A549 (cell line): ENCODE measurements around the gene KCTD18. TPM values are rescaled to one million over a fixed set of nuclear protein-coding genes. Genes with fewer than 3 reads are reported as not detected.
A peak's percentile ranks its signal among the peaks of the same experiment; 100 is the strongest.

Experiments
- ATAC-seq, 2 experiments: fragments of 200-7000 bp in 1 of 2; fragments of >200 bp in 1 of 2; cut with Nextera tagmentation in 1 of 2; cut with Tn5 transposase in 1 of 2; 3 replicates each; pipeline versions ENCODE4 v1.8.0 to v1.9.1; 2018 to 2020; ENCODE audit warnings: mild to moderate bottlenecking in 1 of 2, moderate library complexity in 1 of 2
- CTCF ChIA-PET: fragments of 300-600 bp; sonication (Branson Sonifier 250); formaldehyde crosslinking; extraction: SDS; loops from one replicate; lab custom pipeline; 2021; ENCODE audit warnings: antibody characterized with exemption, inconsistent platforms; lab: Yijun Ruan, JAX
- POLR2A ChIA-PET: fragments of 350-600 bp; formaldehyde crosslinking; extraction: SDS; loops from one replicate; lab custom pipeline; 2021; ENCODE audit warnings: antibody characterized with exemption, inconsistent platforms; lab: Yijun Ruan, JAX
- DNase-seq, 2 experiments: peaks; one replicate each; pipeline versions ENCODE4 v3.0.0 to v3.0.0-alpha.2; 2011 to 2016; ENCODE audit warnings: low read depth in 1 of 2, low spot score in 1 of 2
- FAIRE-seq: peaks from 2 replicates; lab custom pipeline; 2011; peaks lifted over from hg19 to GRCh38; lab: Jason Lieb, UNC
- H3K27ac ChIP-seq, 2 experiments: fragments of >200 bp; sonication (Bioruptor Twin); formaldehyde crosslinking; 3 replicates each; pipeline ENCODE4 v1.5.1; 2016 to 2017
- H3K4me1 ChIP-seq: fragments of >200 bp; sonication (Bioruptor Twin); formaldehyde crosslinking; 3 replicates; pipeline ENCODE4 v1.6.1; 2016
- H3K4me2 ChIP-seq: fragments of >200 bp; sonication (Bioruptor Twin); formaldehyde crosslinking; 3 replicates; pipeline ENCODE4 v1.6.1; 2016
- H3K4me3 ChIP-seq: fragments of >200 bp; sonication (Bioruptor Twin); formaldehyde crosslinking; 3 replicates; pipeline ENCODE4 v1.5.1; 2016
- H3K9me3 ChIP-seq: fragments of >200 bp; sonication (Bioruptor Twin); formaldehyde crosslinking; 3 replicates; pipeline ENCODE4 v1.6.1; 2016
- ATOH8 ChIP-seq: fragments of 250-450 bp; sonication (Bioruptor Pico); IDR thresholded peaks from 2 replicates; pipeline ENCODE4 v1.5.0; 2020; ENCODE audit warnings: low read depth, mild to moderate bottlenecking, moderate library complexity
- BCL3 ChIP-seq: fragments of >200 bp; sonication (Bioruptor Twin); formaldehyde crosslinking; IDR thresholded peaks from 3 replicates; pipeline ENCODE4 v1.6.1; 2016
- CHD4 ChIP-seq: fragments of 200-600 bp; sonication (generic); IDR thresholded peaks from 2 replicates; pipeline ENCODE4 v1.6.1; 2016; ENCODE audit warnings: antibody characterized with exemption, mild to moderate bottlenecking, borderline replicate concordance
- EHMT2 ChIP-seq: fragments of 200-600 bp; sonication (generic); IDR thresholded peaks from 2 replicates; pipeline ENCODE4 v1.6.1; 2016; ENCODE audit warnings: antibody characterized with exemption, low read depth, mild to moderate bottlenecking, moderate library complexity
- ESRRA ChIP-seq: fragments of 150-350 bp; IDR thresholded peaks from 2 replicates; pipeline ENCODE4 v1.6.1; 2014; ENCODE audit warnings: mild to moderate bottlenecking, low read length, borderline replicate concordance
- FOSB ChIP-seq: fragments of 250-450 bp; sonication (Bioruptor Pico); IDR thresholded peaks from 2 replicates; pipeline ENCODE4 v1.5.0; 2020; ENCODE audit warnings: mild to moderate bottlenecking, moderate library complexity
- FOSL2 ChIP-seq, 2 experiments: fragments of 450-650 bp in 1 of 2; fragments of >200 bp in 1 of 2; sonication (Bioruptor Twin) in 1 of 2; formaldehyde crosslinking; IDR thresholded peaks; 2 replicates each; pipeline versions ENCODE4 v1.5.0 to v1.6.1; 2016 to 2020; ENCODE audit warnings: mild to moderate bottlenecking in 1 of 2, moderate library complexity in 1 of 2
- FOXS1 ChIP-seq: fragments of 250-450 bp; sonication (Bioruptor Pico); IDR thresholded peaks from 2 replicates; pipeline ENCODE4 v1.5.0; 2020; ENCODE audit warnings: mild to moderate bottlenecking, moderate library complexity
- GATA3 ChIP-seq: IDR thresholded peaks from 2 replicates; pipeline ENCODE4 v1.6.1; 2012; ENCODE audit warnings: borderline replicate concordance
- HOXB5 ChIP-seq: fragments of 250-450 bp; sonication (Bioruptor Pico); IDR thresholded peaks from 2 replicates; pipeline ENCODE4 v1.5.0; 2020; ENCODE audit warnings: mild to moderate bottlenecking, moderate library complexity
- JUN ChIP-seq, 2 experiments: fragments of >200 bp; sonication (Bioruptor Twin); formaldehyde crosslinking; IDR thresholded peaks; 2 replicates in 1 of 2; 3 replicates in 1 of 2; pipeline ENCODE4 v1.6.1; 2016 to 2017
- KDM1A ChIP-seq: fragments of 200-600 bp; sonication (generic); IDR thresholded peaks from 2 replicates; pipeline ENCODE4 v1.6.1; 2016; ENCODE audit warnings: low read depth, mild to moderate bottlenecking
- MAZ ChIP-seq: fragments of 150-350 bp; IDR thresholded peaks from 2 replicates; pipeline ENCODE4 v1.6.1; 2014; ENCODE audit warnings: antibody characterized with exemption, low read depth, low read length, borderline replicate concordance
- NFE2L2 ChIP-seq: fragments of 150-350 bp; conservative IDR thresholded peaks from 2 replicates; pipeline ENCODE4 v1.6.1; 2014; ENCODE audit warnings: low read length
- RAD21 ChIP-seq, 2 experiments: fragments of >200 bp in 1 of 2; sonication (Bioruptor Twin) in 1 of 2; formaldehyde crosslinking in 1 of 2; IDR thresholded peaks in 1 of 2; conservative IDR thresholded peaks in 1 of 2; 2 replicates in 1 of 2; 3 replicates in 1 of 2; pipeline ENCODE4 v1.6.1; 2012 to 2018; ENCODE audit warnings: inconsistent platforms in 1 of 2
- SREBF2 ChIP-seq: fragments of 450-650 bp; IDR thresholded peaks from 2 replicates; pipeline ENCODE4 v1.6.1; 2014; ENCODE audit warnings: mild to moderate bottlenecking, moderate library complexity
- ZC3H11A ChIP-seq: fragments of 450-650 bp; IDR thresholded peaks from 2 replicates; pipeline ENCODE4 v1.6.1; 2014; ENCODE audit warnings: antibody characterized with exemption, mild to moderate bottlenecking
- ZFP36 ChIP-seq: fragments of 450-650 bp; IDR thresholded peaks from 2 replicates; pipeline ENCODE4 v1.6.1; 2014; ENCODE audit warnings: borderline replicate concordance; ENCODE audit not compliant: partially characterized antibody
- WGBS: methylation state at CpG from one replicate; pipeline ENCODE4 v1.1.6; 2017; ENCODE audit errors: missing lambda C conversion rate; 5-methylcytosine and 5-hydroxymethylcytosine counted together
- polyA plus RNA-seq, 4 experiments: library from polyadenylated mRNA; depleted of rRNA in 3 of 4; stranded (reverse); fragments of >200 nt; fragmentation: RNase III in 1 of 4; extraction: RNeasy Plus Mini Kit Qiagen cat#74134 plus additional on column Dnase treatment in 1 of 4; gene quantifications; 2 replicates in 3 of 4; 3 replicates in 1 of 4; pipeline ENCODE4 v1.2.3, GENCODE V29; 2011 to 2017
- TF ChIP-seq, protein P1 (sequence below): IDR thresholded peaks from 2 replicates; pipeline ENCODE4 v1.6.1; 2012
- TF ChIP-seq, protein P2 (sequence below): fragments of 150-350 bp; IDR thresholded peaks from 2 replicates; pipeline ENCODE4 v1.6.1; 2014; ENCODE audit warnings: low read depth, mild to moderate bottlenecking, low read length

KCTD18 gene
- polyA plus RNA-seq, 2 of the 4 experiments (the other 2 are of a cell fraction): 12.2 to 21.3 TPM

GRCh38 chr2:200446612-200447011 lies 63.3 kb downstream of the KCTD18 start:
- ChIA-PET POLR2A (no interaction called here), CTCF (no interaction called here)
- DNase-seq (no peak), FAIRE-seq (no peak), ATAC-seq (no peak)
- TF ChIP-seq ZFP36: no peak
- no peak for TF ChIP-seq GATA3
- TF ChIP-seq KDM1A: no peak
- no peak for TF ChIP-seq ESRRA
- no peak for TF ChIP-seq CHD4
- TF ChIP-seq JUN (IDR thresholded peaks at IDR 0.05): no peak
- no peak for TF ChIP-seq EHMT2
- TF ChIP-seq BCL3: no peak
- TF ChIP-seq SREBF2: no peak
- TF ChIP-seq, protein P1, sequence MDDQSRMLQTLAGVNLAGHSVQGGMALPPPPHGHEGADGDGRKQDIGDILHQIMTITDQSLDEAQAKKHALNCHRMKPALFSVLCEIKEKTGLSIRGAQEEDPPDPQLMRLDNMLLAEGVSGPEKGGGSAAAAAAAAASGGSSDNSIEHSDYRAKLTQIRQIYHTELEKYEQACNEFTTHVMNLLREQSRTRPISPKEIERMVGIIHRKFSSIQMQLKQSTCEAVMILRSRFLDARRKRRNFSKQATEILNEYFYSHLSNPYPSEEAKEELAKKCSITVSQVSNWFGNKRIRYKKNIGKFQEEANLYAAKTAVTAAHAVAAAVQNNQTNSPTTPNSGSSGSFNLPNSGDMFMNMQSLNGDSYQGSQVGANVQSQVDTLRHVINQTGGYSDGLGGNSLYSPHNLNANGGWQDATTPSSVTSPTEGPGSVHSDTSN: no peak
- TF ChIP-seq, protein P2, sequence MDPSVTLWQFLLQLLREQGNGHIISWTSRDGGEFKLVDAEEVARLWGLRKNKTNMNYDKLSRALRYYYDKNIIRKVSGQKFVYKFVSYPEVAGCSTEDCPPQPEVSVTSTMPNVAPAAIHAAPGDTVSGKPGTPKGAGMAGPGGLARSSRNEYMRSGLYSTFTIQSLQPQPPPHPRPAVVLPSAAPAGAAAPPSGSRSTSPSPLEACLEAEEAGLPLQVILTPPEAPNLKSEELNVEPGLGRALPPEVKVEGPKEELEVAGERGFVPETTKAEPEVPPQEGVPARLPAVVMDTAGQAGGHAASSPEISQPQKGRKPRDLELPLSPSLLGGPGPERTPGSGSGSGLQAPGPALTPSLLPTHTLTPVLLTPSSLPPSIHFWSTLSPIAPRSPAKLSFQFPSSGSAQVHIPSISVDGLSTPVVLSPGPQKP: no peak
- no peak for TF ChIP-seq HOXB5 (CRISPR knock-in tag)
- no peak for TF ChIP-seq RAD21 (conservative IDR thresholded peaks at IDR 0.05 in 1 of 2, IDR thresholded peaks at IDR 0.05 in 1 of 2)
- no peak for TF ChIP-seq FOSL2 (IDR thresholded peaks at IDR 0.05)
- no peak for TF ChIP-seq FOSL2 (CRISPR knock-in tag; IDR thresholded peaks at IDR 0.05)
- TF ChIP-seq ZC3H11A: no peak
- TF ChIP-seq ATOH8 (CRISPR knock-in tag): no peak
- no peak for TF ChIP-seq NFE2L2
- no peak for TF ChIP-seq FOXS1 (CRISPR knock-in tag)
- TF ChIP-seq FOSB (CRISPR knock-in tag): no peak
- H3K4me1 ChIP-seq: 0 out of 3 replicates have a peak, but pooled peaks cover 5% of the 10 kb centered on the region
- 76% methylated on average over 3 of the region's 3 CpGs for WGBS
- no peak overlapping the region for H3K27ac ChIP-seq
- no peaks in the 10 kb centered on the region for H3K9me3 ChIP-seq
- no peak overlapping the region for H3K4me2 ChIP-seq
- no peak overlapping the region for H3K4me3 ChIP-seq

GRCh38 chr2:200445284-200445683 lies 64.6 kb downstream of the KCTD18 start:
- CTCF ChIA-PET: interaction anchor here (0.9 to 1.4 kb wide), 2 partner anchors 11 to 26 kb away, joined by 3 read pairs; no protein-coding TSS in a partner anchor

More at GRCh38 chr2:200445284-200445683, 64.6 kb downstream of the KCTD18 start:
- FAIRE-seq (no peak), DNase-seq (no peak), ATAC-seq (peak in 1 of 2 experiments; percentile 48; a peak in 3 of 6 replicates)
- WGBS: 89% methylated on average over 1 of the region's 1 CpG
- Histone ChIP-seq H3K4me3 (no peak overlapping the region), H3K9me3 (no peaks in the 10 kb centered on the region), H3K4me1 (0 out of 3 replicates have a peak, but pooled peaks cover 5% of the 10 kb centered on the region), H3K4me2 (no peak overlapping the region), H3K27ac (no peak overlapping the region)
- TF ChIP-seq MAZ (no peak), RAD21 (conservative IDR thresholded peaks at IDR 0.05 in 1 of 2, IDR thresholded peaks at IDR 0.05 in 1 of 2) (peak in 1 of 2 experiments; percentile 19; a peak in 1 of 5 replicates), FOXS1 (CRISPR knock-in tag) (no peak)
- POLR2A ChIA-PET: no interaction called here
